Stomach (tissue), 9 donors: Measurements from ENCODE around the gene NBPF1. TPM values are rescaled to one million over a fixed set of nuclear protein-coding genes. Genes with fewer than 3 reads are reported as not detected.
A peak's percentile ranks its signal among the peaks of the same experiment; 100 is the strongest.
"Not testable (repeated sequence)": the region's sequence is repeated elsewhere in the genome, so short reads cannot be mapped to it uniquely, and the experiment has no call there.

Source experiments
- DNase-seq, 2 donors: peaks; one replicate each; pipeline versions ENCODE4 v3.0.0 to v3.0.0-alpha.2; 2013 to 2019
- H3K27ac ChIP-seq, 5 donors: fragments of 200-600 bp in 4 of 5; sonication (generic) in 4 of 5; one replicate each; pipeline ENCODE4 v1.5.1; 2013 to 2019; ENCODE audit warnings: mild to moderate bottlenecking in 1 of 5, moderate library complexity in 1 of 5
- H3K27me3 ChIP-seq, 3 donors: fragments of 200-600 bp; sonication (generic); one replicate each; pipeline ENCODE4 v1.5.1; 2017 to 2019; ENCODE audit warnings: mixed run types in 1 of 3
- H3K36me3 ChIP-seq, 4 donors: fragments of 200-600 bp; sonication (generic); 1 replicate in 3 of 4; 2 replicates in 1 of 4; pipeline ENCODE4 v1.5.1; 2016 to 2019
- H3K4me1 ChIP-seq, 4 donors: fragments of 200-600 bp; sonication (generic); one replicate each; pipeline ENCODE4 v1.5.1; 2016 to 2019
- H3K4me3 ChIP-seq, 4 donors: fragments of 200-600 bp; sonication (generic) in 3 of 4; one replicate each; pipeline ENCODE4 v1.5.1; 2016 to 2019; ENCODE audit warnings: mild to moderate bottlenecking in 1 of 4
- H3K9me3 ChIP-seq, 4 donors: fragments of 200-600 bp; sonication (generic); one replicate each; pipeline ENCODE4 v1.5.1; 2016 to 2019
- EP300 ChIP-seq: sonication (generic); formaldehyde crosslinking; IDR thresholded peaks from one replicate; pipeline ENCODE4 v1.6.1; 2017; ENCODE audit warnings: antibody characterized with exemption
- POLR2A ChIP-seq, 4 donors: fragments of 450-650 bp; IDR thresholded peaks; one replicate each; pipeline ENCODE4 v1.6.1; 2016; ENCODE audit warnings: antibody characterized with exemption in 4 of 4, control low read depth in 2 of 4, mild to moderate bottlenecking in 1 of 4, moderate library complexity in 1 of 4
- POLR2AphosphoS5 ChIP-seq, 3 donors: sonication (generic); formaldehyde crosslinking; IDR thresholded peaks; one replicate each; pipeline ENCODE4 v1.6.1; 2016; ENCODE audit warnings: antibody characterized with exemption in 3 of 3
- WGBS, 5 donors: extraction: QIAGEN DNeasy Blood & Tissue Kit in 3 of 5; methylation state at CpG; one replicate each; pipeline versions ENCODE4 v1.1.5 to v1.1.7; 2013 to 2018; 5-methylcytosine and 5-hydroxymethylcytosine counted together
- intact Hi-C: fragments of 100-400 bp; cut with DNase I; formaldehyde crosslinking; loops from one replicate; pipeline ENCODE4 v1.15.1; 2023; ENCODE audit warnings: low total_unique reads
- polyA plus RNA-seq, 3 donors: library from polyadenylated mRNA; stranded (reverse); fragments of 200-250 nt; gene quantifications; one replicate each; pipeline ENCODE4 v1.2.3, GENCODE V29; 2013
- total RNA-seq, 5 donors: library from RNA; depleted of rRNA; stranded (reverse); fragments of >200 nt; gene quantifications; one replicate each; pipeline versions ENCODE4 v1.1.0 to v1.2.3, GENCODE V29; 2014 to 2016
- TF ChIP-seq, protein P1 (sequence below), 7 experiments: fragments of 450-650 bp in 4 of 7; fragments of 200-600 bp in 3 of 7; sonication (generic) in 3 of 7; IDR thresholded peaks; one replicate each; pipeline ENCODE4 v1.5.1; 2016 to 2019; ENCODE audit warnings: antibody characterized with exemption in 7 of 7, control low read depth in 2 of 7, mild to moderate bottlenecking in 1 of 7
- donor health status: healthy with polysubstance abuse.
- donor health status: Bipolar disorder and iron deficiency.
- donor health status: healthy.

The NBPF1 gene
- total and polyA plus RNA-seq, 8 donors: 3.3 to 66.6 (median 23.8) TPM

DNA sequence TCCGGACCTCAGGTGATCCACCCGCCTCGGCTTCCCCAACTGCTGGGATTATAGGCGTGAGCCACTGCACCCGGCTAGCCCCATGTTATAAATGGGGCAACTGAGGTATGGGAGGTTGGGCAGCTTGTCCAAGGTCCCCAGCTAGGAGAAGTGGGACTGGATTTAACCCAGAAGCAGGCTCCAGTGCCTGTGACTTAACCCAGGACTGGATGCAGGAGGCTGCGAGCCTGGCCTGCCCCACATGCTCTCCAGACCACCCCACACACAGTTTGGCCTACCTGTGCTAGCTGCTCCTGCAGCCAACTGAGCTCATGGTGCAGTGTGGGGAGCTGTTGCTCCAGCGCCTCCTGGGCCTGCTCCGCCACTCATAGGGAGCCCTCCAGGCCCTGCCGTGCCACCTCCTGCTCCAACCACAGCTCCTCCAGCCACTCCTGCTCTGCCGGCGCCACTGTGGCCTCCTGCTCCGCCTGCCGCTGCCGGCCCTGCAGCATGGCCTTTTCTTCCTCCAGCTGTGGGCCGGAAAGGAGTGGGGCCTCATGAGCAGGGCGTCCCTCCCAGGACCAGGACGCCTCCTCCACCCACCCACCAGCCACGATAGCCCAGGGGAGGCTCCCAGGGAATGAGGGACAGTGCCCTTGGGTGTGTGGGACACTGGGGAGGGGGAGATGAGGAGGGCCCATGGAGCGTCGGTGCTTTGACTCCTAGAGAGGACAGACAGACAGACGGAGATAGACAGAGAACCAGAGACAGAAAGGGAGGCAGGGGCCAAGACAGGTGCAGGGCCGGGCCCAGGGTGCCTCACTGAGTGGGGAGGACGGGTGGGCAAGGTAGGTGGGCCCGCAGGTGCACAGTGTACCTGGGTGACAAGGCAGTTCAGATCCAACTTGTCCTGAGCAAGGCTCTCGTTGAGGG lies 12.4 kb upstream of the NBPF1 start:
- WGBS, 5 donors: 89 to 93% (median 90%) methylated on average over 25 of the region's 25 CpGs
- Histone ChIP-seq H3K4me3 (no peak overlapping the region), H3K9me3 (no peaks in the 10 kb centered on the region), H3K27me3 (no peaks in the 10 kb centered on the region), H3K4me1 (peaks cover 16 to 33% (median 24%) of the 10 kb centered on the region in 4 donors), H3K27ac (peak overlapping the region in 1 of 5 donors; percentile 3), H3K36me3 (peaks cover 62 to 100% (median 94%) of the 10 kb centered on the region in 4 donors)
- TF ChIP-seq POLR2A (IDR thresholded peaks at IDR 0.05) (no peak), POLR2AphosphoS5 (IDR thresholded peaks at IDR 0.05) (no peak), EP300 (no peak)
- TF ChIP-seq, protein P1, sequence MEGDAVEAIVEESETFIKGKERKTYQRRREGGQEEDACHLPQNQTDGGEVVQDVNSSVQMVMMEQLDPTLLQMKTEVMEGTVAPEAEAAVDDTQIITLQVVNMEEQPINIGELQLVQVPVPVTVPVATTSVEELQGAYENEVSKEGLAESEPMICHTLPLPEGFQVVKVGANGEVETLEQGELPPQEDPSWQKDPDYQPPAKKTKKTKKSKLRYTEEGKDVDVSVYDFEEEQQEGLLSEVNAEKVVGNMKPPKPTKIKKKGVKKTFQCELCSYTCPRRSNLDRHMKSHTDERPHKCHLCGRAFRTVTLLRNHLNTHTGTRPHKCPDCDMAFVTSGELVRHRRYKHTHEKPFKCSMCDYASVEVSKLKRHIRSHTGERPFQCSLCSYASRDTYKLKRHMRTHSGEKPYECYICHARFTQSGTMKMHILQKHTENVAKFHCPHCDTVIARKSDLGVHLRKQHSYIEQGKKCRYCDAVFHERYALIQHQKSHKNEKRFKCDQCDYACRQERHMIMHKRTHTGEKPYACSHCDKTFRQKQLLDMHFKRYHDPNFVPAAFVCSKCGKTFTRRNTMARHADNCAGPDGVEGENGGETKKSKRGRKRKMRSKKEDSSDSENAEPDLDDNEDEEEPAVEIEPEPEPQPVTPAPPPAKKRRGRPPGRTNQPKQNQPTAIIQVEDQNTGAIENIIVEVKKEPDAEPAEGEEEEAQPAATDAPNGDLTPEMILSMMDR (IDR thresholded peaks at IDR 0.05): no peak
- DNase-seq: peak in 1 of 2 donors; percentile 45
- intact Hi-C loops: no loop called here

DNA sequence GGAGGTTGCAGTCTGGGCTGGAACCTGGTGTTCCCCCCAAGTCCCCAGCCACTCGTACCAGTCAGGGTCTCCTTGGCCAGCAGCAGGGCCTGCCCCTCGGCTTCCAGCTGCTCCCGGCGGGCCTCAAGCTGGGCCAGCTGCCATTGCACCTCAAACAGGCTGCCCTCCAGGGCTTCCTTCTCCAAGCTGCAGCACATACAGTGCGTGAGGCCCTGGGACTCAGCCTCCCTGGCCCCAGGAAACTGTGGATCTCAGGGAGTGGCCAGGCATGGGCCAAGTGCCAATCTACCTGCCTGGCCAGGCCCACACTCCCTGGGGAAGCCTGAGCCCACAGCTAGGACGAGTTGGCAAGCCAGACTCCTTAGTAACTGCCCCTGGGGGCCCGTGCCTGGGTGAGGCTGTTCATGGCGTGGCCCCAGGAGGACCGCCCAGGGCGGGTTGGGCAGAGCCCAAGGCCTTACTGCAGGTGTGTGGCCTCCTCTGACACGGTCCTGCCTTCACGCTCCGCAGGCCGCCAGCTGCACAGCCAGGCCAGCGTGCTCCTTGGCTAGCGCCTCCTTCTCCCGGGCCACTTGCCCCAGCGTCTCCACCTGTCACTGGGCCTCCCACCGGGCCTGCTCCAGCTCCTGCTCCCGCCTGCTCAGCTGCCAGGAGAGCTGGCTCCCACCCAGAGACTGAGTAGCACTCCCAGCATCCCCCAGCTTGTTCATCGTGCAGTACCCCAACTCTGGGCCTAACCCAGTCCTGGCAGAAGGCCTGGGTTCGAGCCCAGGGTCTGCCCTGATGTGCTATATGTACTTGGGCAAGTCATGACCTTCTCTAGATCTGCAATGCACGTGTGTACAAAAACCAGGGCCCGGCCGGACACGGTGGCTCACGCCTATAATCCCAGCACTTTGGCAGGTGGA lies 10.7 kb upstream of the NBPF1 start:
- intact Hi-C loops: loop anchor here (2.0 kb wide), 1 partner anchor 323 kb away; no protein-coding TSS in a partner anchor
- H3K27ac ChIP-seq: peak overlapping the region; percentile 63 to 81 (median 71)
- not testable (repeated sequence) for H3K4me3 ChIP-seq, H3K27me3 ChIP-seq, H3K9me3 ChIP-seq
- H3K36me3 ChIP-seq: peaks cover 52 to 95% (median 85%) of the 10 kb centered on the region in 4 donors
- WGBS, 5 donors: 33 to 58% (median 45%) methylated on average over 27 of the region's 27 CpGs
- peak in 2 of 3 donors; percentile 78 to 85 for TF ChIP-seq POLR2AphosphoS5 (IDR thresholded peaks at IDR 0.05)
- peak; percentile 70 to 100 for DNase-seq
- H3K4me1 ChIP-seq: peaks cover 16 to 35% (median 26%) of the 10 kb centered on the region in 4 donors

DNA sequence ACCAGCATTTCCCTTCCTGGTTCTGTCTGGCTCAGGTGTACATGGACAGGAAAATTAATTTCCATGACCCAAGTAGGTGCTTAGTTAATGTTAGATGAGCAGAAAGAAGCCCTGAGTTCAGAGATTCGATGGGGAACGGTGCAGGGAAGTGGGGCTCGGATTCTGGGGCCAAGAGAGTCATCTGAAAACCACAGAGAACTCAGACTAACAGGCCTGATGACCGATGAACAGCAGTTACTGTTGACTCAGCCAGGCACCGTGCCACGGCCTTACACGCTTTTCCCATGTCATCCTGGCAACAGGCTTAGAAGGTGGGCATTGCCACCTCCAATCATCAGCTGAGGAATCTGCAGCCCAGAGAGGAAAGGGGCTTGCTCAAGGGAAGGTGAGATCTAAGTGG lies 10.0 kb upstream of the NBPF1 start:
- H3K9me3 ChIP-seq, H3K27me3 ChIP-seq, H3K4me3 ChIP-seq: not testable (repeated sequence)
- 34 to 60% (median 41%) methylated on average over 7 of the region's 7 CpGs for WGBS, 5 donors
- peaks cover 51 to 94% (median 84%) of the 10 kb centered on the region in 4 donors for H3K36me3 ChIP-seq
- H3K27ac ChIP-seq: peak overlapping the region; percentile 63 to 81 (median 71)
- peak in 1 of 2 donors; percentile 96 for DNase-seq
- peaks cover 16 to 35% (median 26%) of the 10 kb centered on the region in 4 donors for H3K4me1 ChIP-seq
- intact Hi-C loops: loop anchor here (2.0 kb wide), 1 partner anchor 323 kb away; no protein-coding TSS in a partner anchor

DNA sequence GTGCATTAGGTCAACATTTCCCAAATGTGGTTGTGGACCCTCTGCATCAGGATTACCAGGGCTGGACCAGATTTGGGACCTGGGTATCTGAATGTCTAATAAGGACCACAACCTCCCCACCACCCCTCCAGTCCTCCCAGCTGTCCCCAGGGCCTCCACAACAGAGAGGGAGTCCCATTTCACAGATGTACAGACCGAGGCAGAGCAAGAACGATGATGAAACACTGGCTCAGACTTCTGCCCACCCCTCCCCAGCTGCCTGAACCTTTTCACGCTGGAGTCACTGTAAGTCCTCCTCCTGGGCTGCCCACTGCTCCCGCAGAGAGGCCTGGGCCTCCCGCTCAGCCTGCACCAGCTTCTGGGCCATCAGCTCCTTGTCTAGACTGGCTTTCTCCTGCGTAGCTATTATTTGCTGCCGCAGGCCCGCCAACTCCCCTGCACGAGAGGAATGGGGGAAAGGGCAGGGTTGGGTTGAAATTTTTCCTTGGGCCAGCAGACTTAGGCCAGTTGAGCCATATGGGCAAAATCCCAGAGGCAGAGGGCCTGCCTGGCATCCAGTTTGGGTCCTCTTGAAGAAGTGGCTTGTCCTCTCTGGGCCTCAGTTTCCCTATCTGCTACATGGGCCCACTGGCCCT lies 8.4 kb upstream of the NBPF1 start:
- H3K27me3 ChIP-seq, H3K4me3 ChIP-seq, H3K9me3 ChIP-seq: not testable (repeated sequence)
- Histone ChIP-seq H3K27ac (peak overlapping the region in 1 of 5 donors; percentile 71), H3K36me3 (peaks cover 43 to 93% (median 81%) of the 10 kb centered on the region in 4 donors), H3K4me1 (peaks cover 16 to 35% (median 26%) of the 10 kb centered on the region in 4 donors)
- intact Hi-C loops: loop anchor here (2.0 kb wide), 1 partner anchor 325 kb away; no protein-coding TSS in a partner anchor
- DNase-seq: peak in 1 of 2 donors; percentile 34
- 87 to 95% (median 91%) methylated on average over 9 of the region's 9 CpGs for WGBS, 5 donors

DNA sequence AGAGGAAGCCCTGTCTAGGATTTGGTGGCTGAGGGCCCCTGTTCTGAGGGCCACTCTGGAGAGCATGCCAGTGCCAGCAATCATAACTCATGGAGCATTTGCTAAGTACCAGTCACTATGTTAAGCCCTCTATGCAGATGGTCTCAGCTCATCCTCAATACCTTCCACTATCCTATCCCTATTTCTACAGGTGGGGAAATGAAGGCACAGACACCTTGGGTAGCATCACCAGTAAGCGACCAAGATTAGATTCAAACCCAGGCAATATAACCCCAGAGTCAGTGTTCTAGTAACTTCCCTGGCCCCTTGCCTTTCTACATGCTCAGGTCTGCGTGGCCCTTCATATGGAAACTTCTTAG lies 7.9 kb upstream of the NBPF1 start:
- intact Hi-C loops: no loop called here
- Histone ChIP-seq H3K27ac (no peak overlapping the region), H3K4me3 (no peak overlapping the region), H3K9me3 (no peaks in the 10 kb centered on the region), H3K36me3 (peaks cover 39 to 89% (median 76%) of the 10 kb centered on the region in 4 donors), H3K4me1 (peaks cover 16 to 35% (median 26%) of the 10 kb centered on the region in 4 donors), H3K27me3 (no peaks in the 10 kb centered on the region)
- no peak for DNase-seq
- WGBS, 5 donors: 91 to 96% (median 94%) methylated on average over 2 of the region's 2 CpGs
- TF ChIP-seq, protein P1 (IDR thresholded peaks at IDR 0.05): peak in 3 of 7 experiments; percentile 1 to 51 (median 34)
- TF ChIP-seq POLR2AphosphoS5 (IDR thresholded peaks at IDR 0.05): no peak

DNA sequence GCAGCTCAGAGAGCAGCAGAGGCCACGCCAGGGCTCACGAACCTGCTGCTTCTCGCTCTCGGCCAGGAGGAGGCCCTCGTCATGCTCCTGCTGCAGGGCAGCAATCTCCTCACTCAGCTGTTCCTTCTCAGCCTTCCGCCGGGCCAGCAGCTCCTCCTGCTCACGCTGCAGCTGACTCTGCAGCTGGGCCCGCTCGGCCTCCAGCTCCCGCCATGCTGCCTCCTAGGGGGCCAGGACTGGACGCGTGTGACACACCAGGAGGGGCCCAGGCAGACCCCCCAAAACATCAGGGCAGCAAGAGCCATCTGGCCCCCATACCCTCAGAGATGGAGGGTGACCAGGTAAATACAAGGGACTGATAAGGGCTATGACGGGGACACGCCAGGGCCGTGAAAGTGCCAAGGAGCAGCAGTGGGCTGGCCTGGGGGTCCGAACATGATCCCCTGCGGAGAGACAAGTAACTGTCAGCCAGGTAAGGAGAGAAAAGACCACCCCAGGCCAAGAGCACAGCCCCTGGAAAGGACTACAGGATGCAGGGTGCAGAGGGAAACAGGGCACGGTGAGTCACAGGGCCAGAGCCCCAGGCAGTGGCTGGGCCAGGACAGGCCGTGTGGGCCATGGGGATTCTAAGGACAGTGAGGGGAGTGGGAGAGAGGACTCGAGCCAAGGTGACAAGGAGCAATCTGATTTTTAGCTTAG lies 6.6 kb upstream of the NBPF1 start:
- H3K36me3 ChIP-seq: peaks cover 29 to 75% (median 63%) of the 10 kb centered on the region in 4 donors
- H3K4me1 ChIP-seq: peaks cover 16 to 36% (median 28%) of the 10 kb centered on the region in 4 donors
- WGBS, 5 donors: 81 to 93% (median 90%) methylated on average over 21 of the region's 21 CpGs
- H3K27ac ChIP-seq, H3K9me3 ChIP-seq, H3K4me3 ChIP-seq, H3K27me3 ChIP-seq, intact Hi-C loops: not testable (repeated sequence)
- DNase-seq: peak; percentile 26 to 66
